PC-9 (cell line): ENCODE data around the gene GAD2. TPM values are rescaled to one million over a fixed set of nuclear protein-coding genes. Genes with fewer than 3 reads are reported as not detected.

Experiments
- BruUV-seq: library from RNA; stranded (reverse); fragments of 400-500 nt; replicated peaks from 2 replicates; lab custom pipeline; 2021; lab: Mats Ljungman, UMichigan
- CTCF ChIA-PET: fragments of 300-600 bp; sonication (Branson Sonifier 250); formaldehyde crosslinking; loops from one replicate; lab custom pipeline; 2022; ENCODE audit warnings: antibody characterized with exemption; lab: Charles Lee
- POLR2A ChIA-PET: fragments of 300-600 bp; sonication (Branson Sonifier 250); formaldehyde crosslinking; loops from one replicate; lab custom pipeline; 2022; ENCODE audit warnings: antibody characterized with exemption; ENCODE audit not compliant: unreplicated experiment; lab: Charles Lee
- DNase-seq, 2 experiments: peaks; one replicate each; pipeline versions ENCODE4 v3.0.0 to v3.0.0-alpha.2; 2015 to 2022; ENCODE audit warnings: mixed read lengths in 1 of 2
- H2AFZ ChIP-seq: fragments of 200-600 bp; sonication (generic); 2 replicates; pipeline ENCODE4 v1.8.1; 2017; ENCODE audit warnings: antibody characterized with exemption
- H3F3A ChIP-seq: fragments of 200-600 bp; sonication (generic); 2 replicates; pipeline ENCODE4 v1.8.1; 2017; ENCODE audit warnings: antibody characterized with exemption, mild to moderate bottlenecking, low read depth; ENCODE audit not compliant: insufficient read depth
- H3K27ac ChIP-seq: fragments of 200-600 bp; sonication (generic); 2 replicates; pipeline ENCODE4 v1.6.1; 2016; ENCODE audit warnings: mixed run types
- H3K27me3 ChIP-seq: fragments of 200-600 bp; sonication (generic); 2 replicates; pipeline ENCODE4 v1.6.1; 2016; ENCODE audit warnings: low read depth, mixed run types; ENCODE audit not compliant: insufficient read depth
- H3K36me3 ChIP-seq: fragments of 200-600 bp; sonication (generic); 2 replicates; pipeline ENCODE4 v1.6.1; 2016; ENCODE audit warnings: low read depth, mixed run types
- H3K4me1 ChIP-seq: fragments of 200-600 bp; sonication (generic); replicated peaks from 2 replicates; pipeline ENCODE4 v1.6.1; 2016; ENCODE audit warnings: mixed run types; ENCODE audit not compliant: insufficient read depth
- H3K4me2 ChIP-seq: fragments of 200-600 bp; sonication (generic); 2 replicates; pipeline ENCODE4 v1.6.1; 2017; ENCODE audit warnings: mixed run types
- H3K4me3 ChIP-seq: fragments of 200-600 bp; sonication (generic); 2 replicates; pipeline ENCODE4 v1.6.1; 2016; ENCODE audit warnings: mixed run types
- H3K79me2 ChIP-seq: fragments of 200-600 bp; sonication (generic); 2 replicates; pipeline ENCODE4 v1.6.1; 2017; ENCODE audit warnings: low read depth, mixed run types
- H3K9me2 ChIP-seq: fragments of 200-600 bp; sonication (generic); 2 replicates; pipeline ENCODE4 v1.8.1; 2017; ENCODE audit warnings: mild to moderate bottlenecking; ENCODE audit not compliant: insufficient read depth
- H3K9me3 ChIP-seq: fragments of 200-600 bp; sonication (generic); 2 replicates; pipeline ENCODE4 v1.8.1; 2016; ENCODE audit warnings: low read depth; ENCODE audit not compliant: insufficient read depth
- H4K20me1 ChIP-seq: fragments of 200-600 bp; sonication (generic); 2 replicates; pipeline ENCODE4 v1.8.1; 2017; ENCODE audit not compliant: insufficient read depth
- CTCF ChIP-seq: fragments of 200-600 bp; sonication (generic); conservative IDR thresholded peaks from 2 replicates; pipeline ENCODE4 v1.6.1; 2017; ENCODE audit warnings: mixed run types, antibody characterized with exemption, mild to moderate bottlenecking, moderate library complexity
- EZH2 ChIP-seq: fragments of 200-600 bp; sonication (generic); IDR thresholded peaks from 2 replicates; pipeline ENCODE4 v1.8.0; 2017; ENCODE audit warnings: antibody characterized with exemption, low read depth
- intact Hi-C: fragments of 100-400 bp; cut with micrococcal nuclease; formaldehyde crosslinking; loops from one replicate; pipeline ENCODE4 v1.10.0; 2022; ENCODE audit not compliant: unreplicated experiment
- total RNA-seq: library from RNA; stranded (reverse); gene quantifications from 2 replicates; pipeline ENCODE4 v1.2.3, GENCODE V29; 2021

GAD2 gene
- total RNA-seq, 1 experiment from 2014 or later: not detected

DNA sequence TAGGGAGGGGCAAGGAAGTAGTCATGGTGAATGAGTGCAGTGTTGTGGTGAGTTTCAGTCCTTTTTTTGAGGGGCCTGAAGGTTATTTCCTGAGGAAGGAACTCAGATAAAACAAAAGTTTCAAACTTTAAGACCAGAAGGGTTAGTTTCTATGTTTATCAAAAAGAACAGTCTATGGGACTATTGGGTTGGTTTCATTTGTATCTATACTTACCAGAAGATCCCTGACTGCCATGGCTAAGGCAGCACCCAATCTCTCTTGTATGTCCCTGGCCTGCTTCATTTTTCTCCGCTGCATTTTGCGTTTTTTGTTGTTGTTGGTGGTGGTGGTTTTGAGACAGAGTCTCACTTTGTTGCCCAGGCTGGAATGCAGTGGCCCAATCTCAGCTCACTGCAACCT lies 19.3 kb upstream of the GAD2 start:
- no peaks in the 10 kb centered on the region for H3K4me1 ChIP-seq
- no peak overlapping the region for H2AFZ ChIP-seq
- H3K4me3 ChIP-seq: no peak overlapping the region
- no peak overlapping the region for H3K27ac ChIP-seq
- H3K4me2 ChIP-seq: no peak overlapping the region
- no peaks in the 10 kb centered on the region for H3K9me3 ChIP-seq
- no TSS peak for BruUV-seq
- no peaks in the 10 kb centered on the region for H3K9me2 ChIP-seq
- intact Hi-C loops: no loop called here
- ChIA-PET POLR2A (interaction anchor here (0.6 kb wide), 1 partner anchor 864 kb away, joined by 5 read pairs; no protein-coding TSS in a partner anchor), CTCF (no interaction called here)
- no peak for TF ChIP-seq CTCF
- no peak for TF ChIP-seq EZH2
- H3K27me3 ChIP-seq: 0 out of 2 replicates have a peak, but pooled peaks cover 7% of the 10 kb centered on the region
- no peak for DNase-seq
- no peaks in the 10 kb centered on the region for H3K36me3 ChIP-seq
- H4K20me1 ChIP-seq: no peaks in the 10 kb centered on the region
- no peaks in the 10 kb centered on the region for H3F3A ChIP-seq
- H3K79me2 ChIP-seq: no peaks in the 10 kb centered on the region

DNA sequence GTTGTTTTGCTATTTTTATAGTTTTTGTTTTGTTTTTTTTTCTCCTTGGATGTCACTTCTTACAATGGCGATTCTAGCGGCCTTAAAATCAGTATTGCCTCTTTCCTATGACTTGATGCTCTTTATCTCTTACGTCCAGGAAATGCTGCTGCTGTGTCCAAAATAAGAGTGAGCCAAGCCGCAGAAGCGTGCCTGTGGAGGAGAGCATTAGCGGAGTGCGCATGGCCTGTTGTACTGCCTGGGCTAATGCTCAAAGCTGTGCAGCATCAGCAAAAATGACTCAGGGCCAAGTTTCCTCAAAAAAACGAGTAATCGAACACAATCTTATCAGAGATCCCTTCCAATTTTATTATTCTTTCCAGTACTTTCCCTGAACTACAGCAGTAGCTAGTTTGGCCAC lies 18.5 kb upstream of the GAD2 start:
- Histone ChIP-seq H3K9me2 (no peaks in the 10 kb centered on the region), H4K20me1 (no peaks in the 10 kb centered on the region), H3K4me3 (no peak overlapping the region), H3K79me2 (no peaks in the 10 kb centered on the region), H3K27ac (no peak overlapping the region), H3K4me2 (no peak overlapping the region), H3K9me3 (no peaks in the 10 kb centered on the region), H3K27me3 (0 out of 2 replicates have a peak, but pooled peaks cover 7% of the 10 kb centered on the region), H2AFZ (no peak overlapping the region), H3K4me1 (no peaks in the 10 kb centered on the region), H3F3A (no peaks in the 10 kb centered on the region), H3K36me3 (no peaks in the 10 kb centered on the region)
- no peak for DNase-seq
- no TSS peak for BruUV-seq
- TF ChIP-seq EZH2 (no peak), CTCF (no peak)
- intact Hi-C loops: no loop called here
- ChIA-PET CTCF (no interaction called here), POLR2A (no interaction called here)

DNA sequence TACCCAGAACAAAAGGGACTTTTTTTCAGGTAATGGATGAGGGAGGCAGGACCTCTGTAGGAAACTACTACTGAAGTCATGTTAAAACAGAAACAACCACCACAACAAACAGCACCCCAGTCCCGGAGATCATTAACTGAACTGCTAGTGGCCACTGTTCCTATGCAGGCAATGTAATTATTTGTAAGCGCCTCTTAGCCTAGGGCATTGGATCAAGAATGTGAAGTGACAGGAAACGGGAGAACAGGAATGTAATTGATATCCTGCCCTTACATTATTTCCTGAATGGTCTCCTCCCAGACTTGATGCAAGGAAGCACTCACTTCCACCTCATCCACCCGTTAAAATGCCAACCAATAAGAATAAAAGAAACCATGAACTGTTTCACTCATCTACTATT lies 16.7 kb upstream of the GAD2 start:
- Histone ChIP-seq H3K36me3 (no peaks in the 10 kb centered on the region), H3K79me2 (no peaks in the 10 kb centered on the region), H3K4me3 (no peak overlapping the region), H3F3A (no peaks in the 10 kb centered on the region), H3K27me3 (0 out of 2 replicates have a peak, but pooled peaks cover 7% of the 10 kb centered on the region), H2AFZ (no peak overlapping the region), H3K9me2 (no peaks in the 10 kb centered on the region), H4K20me1 (no peaks in the 10 kb centered on the region), H3K27ac (no peak overlapping the region), H3K9me3 (no peaks in the 10 kb centered on the region), H3K4me2 (no peak overlapping the region), H3K4me1 (no peaks in the 10 kb centered on the region)
- no TSS peak for BruUV-seq
- ChIA-PET POLR2A (no interaction called here), CTCF (no interaction called here)
- TF ChIP-seq CTCF (no peak), EZH2 (no peak)
- no peak for DNase-seq
- intact Hi-C loops: no loop called here
